GM18511 (cell line): ENCODE results near the gene AFF4.
A peak's percentile ranks its signal among the peaks of the same experiment; 100 is the strongest.
"Not testable (repeated sequence)": the region's sequence is repeated elsewhere in the genome, so short reads cannot be mapped to it uniquely, and the experiment has no call there.

Source experiments
- ATAC-seq: cut with Tn5 transposase; IDR thresholded peaks from one replicate; pipeline ENCODE4 v1.9.1; 2021; ENCODE audit warnings: mild to moderate bottlenecking, moderate library complexity; ENCODE audit not compliant: unreplicated experiment

The AFF4 gene, protein sequence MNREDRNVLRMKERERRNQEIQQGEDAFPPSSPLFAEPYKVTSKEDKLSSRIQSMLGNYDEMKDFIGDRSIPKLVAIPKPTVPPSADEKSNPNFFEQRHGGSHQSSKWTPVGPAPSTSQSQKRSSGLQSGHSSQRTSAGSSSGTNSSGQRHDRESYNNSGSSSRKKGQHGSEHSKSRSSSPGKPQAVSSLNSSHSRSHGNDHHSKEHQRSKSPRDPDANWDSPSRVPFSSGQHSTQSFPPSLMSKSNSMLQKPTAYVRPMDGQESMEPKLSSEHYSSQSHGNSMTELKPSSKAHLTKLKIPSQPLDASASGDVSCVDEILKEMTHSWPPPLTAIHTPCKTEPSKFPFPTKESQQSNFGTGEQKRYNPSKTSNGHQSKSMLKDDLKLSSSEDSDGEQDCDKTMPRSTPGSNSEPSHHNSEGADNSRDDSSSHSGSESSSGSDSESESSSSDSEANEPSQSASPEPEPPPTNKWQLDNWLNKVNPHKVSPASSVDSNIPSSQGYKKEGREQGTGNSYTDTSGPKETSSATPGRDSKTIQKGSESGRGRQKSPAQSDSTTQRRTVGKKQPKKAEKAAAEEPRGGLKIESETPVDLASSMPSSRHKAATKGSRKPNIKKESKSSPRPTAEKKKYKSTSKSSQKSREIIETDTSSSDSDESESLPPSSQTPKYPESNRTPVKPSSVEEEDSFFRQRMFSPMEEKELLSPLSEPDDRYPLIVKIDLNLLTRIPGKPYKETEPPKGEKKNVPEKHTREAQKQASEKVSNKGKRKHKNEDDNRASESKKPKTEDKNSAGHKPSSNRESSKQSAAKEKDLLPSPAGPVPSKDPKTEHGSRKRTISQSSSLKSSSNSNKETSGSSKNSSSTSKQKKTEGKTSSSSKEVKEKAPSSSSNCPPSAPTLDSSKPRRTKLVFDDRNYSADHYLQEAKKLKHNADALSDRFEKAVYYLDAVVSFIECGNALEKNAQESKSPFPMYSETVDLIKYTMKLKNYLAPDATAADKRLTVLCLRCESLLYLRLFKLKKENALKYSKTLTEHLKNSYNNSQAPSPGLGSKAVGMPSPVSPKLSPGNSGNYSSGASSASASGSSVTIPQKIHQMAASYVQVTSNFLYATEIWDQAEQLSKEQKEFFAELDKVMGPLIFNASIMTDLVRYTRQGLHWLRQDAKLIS

DNA sequence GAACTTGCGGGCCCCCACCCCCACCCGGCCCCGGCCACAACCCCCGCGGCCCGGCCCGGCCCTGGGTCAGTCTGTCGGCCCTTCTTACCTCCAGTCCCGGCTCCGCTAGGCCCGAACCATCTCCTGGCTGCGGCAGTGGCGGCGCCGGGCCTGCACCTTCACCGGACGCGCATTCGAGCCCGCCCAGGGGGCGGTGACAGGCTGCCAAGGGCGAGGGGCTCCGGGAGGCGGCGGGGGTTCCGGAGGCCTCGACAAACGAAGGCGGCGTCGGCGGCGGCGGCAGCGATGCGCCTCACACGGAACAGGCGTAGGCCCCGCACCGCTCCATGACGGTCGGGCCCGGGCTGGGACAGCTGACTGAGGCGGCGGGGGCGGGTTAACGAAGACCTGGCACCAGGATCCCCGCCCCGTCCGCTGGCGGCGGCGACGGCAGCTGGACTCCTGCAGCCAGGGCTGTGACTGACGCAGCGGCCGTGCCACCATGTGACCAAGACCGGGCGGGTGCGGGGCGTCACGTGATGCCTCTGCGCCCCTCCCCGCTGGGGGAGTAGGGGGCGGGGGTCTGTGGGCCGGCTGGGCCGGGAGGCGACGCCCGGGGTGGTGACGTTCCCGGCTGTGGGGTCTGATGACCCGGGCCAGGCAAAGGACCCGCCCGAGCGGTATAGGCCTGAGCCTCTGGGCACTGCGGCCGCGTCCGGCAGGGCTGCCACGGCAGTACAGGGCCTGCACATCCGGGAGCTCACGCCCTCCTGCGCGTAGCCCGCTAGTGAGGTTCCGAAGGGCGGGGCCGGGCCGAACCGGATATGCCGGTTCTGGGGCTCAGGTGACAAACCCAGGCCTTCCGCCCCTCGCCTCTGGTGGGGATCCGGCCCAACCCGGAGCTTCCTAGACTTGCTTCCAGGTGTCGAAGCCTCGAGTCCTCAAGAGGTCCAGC lies at the start of gene AFF4:
AFF4 (minus strand) TSS at position 464 of the 934 bp plus-strand sequence. CDS start 26,445 bp downstream, outside the sequence.
- ATAC-seq: peak; percentile 94

DNA sequence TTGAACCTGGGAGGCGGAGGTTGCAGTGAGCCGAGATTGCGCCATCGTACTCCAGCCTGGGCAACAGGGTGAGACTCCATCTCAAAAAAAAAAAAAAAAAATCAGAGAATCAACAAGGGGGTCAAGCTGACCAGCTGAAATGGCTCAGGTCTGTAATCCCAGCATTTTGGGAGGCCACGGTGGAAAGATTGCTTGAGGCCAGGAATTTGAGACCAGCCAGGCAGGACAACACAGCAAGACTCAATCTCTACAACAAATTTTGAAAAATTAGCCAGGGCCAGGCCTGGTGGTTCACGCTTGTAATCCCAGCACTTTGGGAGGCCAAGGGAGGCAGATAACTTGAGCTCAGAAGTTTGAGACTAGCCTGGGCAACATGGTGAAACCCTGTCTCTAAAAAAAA lies 45.0 kb upstream of the AFF4 start:
- ATAC-seq: not testable (repeated sequence)

DNA sequence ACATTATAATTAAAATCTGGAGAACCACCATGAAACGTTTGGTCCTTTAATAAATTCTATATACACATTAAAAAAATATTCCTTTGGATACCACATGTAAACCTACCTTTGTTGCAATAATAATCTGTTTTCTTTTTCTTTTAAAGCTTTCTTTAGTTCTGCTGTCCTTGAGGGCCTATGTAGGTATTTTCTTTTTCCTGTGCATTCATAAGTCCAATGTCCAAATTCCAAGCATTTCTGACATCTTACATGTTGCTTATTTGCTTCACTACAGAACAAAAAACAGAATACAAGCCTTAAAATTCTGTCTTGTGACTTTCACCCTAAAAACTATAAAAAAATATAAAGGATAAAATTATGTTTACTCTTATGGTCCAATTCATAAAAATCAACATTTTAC lies 43.2 kb upstream of the AFF4 start:
- no peak for ATAC-seq

DNA sequence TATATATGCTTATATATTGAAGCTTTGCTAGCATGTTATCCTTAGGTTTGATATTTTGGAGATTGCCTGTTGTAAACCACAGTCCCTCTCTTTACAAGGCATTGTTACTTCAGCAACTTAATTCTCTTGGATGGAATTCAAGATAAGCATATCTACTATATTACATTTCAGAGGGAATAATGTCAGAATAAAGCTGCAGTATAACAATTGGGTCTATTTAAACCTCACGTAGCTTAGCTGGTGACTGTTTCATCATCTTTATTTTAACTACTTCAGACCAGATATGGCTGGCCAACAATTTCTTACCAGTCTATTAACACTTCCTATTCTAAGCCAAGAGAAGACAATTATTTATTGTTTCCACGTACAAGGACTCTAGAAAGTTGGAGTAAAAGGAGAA lies 35.8 kb upstream of the AFF4 start:
- ATAC-seq: no peak

DNA sequence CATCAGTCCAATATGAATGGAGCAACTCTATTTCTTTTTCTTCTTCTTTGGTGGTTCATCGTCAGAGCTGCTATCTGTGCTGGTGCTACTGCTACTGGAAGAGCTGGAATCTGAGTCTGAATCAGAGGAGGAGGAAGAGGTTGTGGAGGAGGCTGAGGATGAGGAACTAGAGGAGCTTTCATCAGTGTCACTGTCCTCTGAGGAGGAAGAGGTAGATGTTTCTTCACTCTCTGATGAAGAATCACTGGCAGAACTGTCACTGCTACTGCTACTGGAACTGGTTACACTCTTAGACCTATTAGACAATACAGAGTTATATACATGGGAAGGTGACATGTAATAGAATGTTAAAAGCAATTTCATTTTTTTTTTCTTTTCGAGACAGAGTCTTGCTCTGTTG lies 35.1 kb upstream of the AFF4 start:
- no peak for ATAC-seq

DNA sequence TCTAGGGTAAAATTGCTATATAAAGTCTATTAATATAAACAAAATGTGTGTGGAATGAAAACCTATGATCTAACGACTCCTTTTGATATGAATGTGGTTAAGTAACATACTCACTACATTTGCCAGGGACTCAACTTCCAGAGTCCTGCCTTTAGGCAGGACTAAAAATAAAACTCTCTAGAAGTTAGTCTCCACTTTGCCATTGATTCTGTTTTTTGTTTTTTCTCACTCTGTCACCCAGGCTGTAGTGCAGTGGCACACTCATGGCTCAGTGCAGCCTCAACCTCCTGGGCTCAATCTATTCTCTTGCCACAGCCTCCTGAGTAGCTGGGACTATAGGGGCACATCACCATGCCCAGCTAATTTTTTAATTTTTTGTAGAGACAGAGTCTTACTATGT lies 32.9 kb upstream of the AFF4 start:
- ATAC-seq: no peak

DNA sequence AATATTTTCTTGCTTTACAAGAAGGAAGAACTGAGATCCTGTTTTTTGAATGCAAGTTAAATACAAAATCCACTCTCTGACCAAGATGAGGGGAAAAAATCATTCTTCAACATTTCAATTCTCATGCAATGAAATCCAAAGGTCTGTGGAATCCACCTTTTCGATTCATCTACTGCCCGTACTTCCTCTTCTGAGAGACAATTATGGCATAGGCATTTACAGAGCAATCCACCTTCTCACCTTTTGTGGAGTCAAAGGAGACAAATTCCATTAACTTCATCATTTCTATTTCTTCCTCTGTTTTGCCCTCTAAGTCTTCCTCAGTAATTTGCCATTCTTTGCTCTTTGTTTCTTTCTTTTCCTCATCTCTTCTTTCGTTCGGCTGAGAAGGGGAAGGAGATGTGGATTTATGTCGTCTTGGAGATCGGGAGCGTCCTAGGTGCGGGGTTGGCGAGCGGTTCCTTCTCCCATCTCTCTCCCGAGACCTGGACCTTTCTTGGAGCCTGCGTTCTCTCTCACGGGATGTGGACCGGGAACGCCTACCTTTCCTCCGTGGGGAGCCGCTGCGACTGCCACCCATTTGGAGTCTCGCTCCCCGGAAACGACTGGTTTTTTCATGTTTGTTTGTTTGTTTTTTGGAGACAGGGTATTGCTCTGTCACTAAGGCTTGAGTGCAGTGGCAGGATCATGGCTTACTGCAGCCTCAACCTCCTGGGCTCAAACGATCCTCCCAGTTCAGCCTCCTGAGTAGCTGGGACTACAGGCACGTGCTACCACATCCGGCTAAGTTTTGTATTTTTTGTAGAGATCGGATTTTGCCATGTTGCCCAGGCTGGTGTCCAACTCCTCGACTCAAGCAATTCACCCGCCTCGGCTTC lies 24.3 kb upstream of the AFF4 start:
- no peak for ATAC-seq

DNA sequence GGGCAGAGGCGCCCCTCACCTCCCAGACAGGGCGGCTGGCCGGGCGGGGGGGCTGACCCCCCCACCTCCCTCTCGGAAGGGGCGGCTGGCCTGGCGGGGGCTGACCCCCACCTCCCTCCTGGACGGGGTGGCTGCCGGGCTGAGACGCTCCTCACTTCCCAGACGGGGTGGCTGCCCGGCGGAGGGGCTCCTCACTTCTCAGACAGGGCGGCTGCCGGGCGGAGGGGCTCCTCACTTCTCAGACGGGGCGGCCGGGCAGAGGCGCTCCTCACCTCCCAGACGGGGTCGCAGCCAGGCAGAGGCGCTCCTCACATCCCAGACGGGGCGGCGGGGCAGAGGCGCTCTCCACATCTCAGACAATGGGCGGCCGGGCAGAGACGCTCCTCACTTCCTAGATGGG lies 19.5 kb upstream of the AFF4 start:
- ATAC-seq: not testable (repeated sequence)

DNA sequence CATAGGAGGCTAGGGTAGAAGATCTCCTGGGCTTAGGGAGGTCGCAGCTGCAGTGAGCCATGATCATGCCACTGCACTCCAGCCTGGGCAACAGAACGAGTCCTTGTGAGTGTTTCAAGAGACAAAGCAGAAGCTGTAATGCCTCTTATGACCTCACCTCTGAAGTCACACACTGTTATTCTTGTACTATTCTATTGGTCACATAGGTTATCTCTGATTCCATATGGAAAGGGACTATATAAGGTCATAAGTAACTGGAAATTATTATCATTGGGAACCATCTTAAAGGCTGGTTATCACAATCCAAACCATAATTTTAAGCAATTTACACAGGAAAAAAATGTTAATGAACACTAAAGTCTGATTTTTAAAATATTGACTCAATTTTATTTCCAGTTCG lies 17.9 kb upstream of the AFF4 start:
- no peak for ATAC-seq

DNA sequence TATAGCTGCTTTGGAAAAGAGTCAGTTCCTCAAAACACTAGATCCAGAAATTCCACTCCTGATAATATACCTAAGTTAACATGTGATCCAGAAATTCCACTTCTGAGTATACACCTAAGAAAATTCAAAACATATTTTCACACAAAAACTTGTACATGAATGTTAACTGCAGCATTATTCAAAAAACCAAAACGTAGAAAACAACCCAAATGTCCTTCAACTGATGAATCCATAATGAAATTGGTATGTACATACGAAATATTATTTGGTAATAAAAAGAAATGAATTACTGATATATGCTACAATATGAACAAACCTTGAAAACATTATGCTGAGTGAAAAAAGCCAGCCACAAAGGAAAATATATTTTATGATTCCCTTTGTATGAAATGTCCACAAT lies 16.5 kb upstream of the AFF4 start:
- ATAC-seq: no peak

DNA sequence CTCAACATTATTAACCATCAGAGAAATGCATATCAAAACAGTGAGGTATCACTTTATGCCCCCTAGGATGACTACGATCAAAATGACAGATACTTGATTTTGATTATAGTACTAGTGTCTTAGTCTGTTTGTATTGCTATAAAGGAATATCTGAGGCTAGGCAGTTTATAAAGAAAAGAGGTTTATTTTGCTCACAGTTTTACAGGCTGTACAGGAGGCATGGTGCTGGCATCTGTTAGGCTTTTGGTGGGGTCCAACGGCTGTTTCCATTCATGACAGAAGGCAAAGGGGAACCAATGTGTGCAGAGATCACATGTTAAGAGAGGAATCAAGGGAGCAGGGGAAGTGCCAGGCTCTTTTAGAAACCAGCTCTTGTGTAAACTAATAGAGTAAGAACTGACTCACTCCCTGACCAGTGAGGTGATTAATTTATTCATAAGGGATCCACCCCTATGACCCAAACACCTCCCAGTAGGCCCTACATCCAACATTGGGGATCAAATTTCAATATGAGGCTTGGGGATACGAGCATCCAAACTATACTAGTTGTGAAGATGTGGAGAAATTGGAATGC lies 16.0 kb upstream of the AFF4 start:
- ATAC-seq: no peak

DNA sequence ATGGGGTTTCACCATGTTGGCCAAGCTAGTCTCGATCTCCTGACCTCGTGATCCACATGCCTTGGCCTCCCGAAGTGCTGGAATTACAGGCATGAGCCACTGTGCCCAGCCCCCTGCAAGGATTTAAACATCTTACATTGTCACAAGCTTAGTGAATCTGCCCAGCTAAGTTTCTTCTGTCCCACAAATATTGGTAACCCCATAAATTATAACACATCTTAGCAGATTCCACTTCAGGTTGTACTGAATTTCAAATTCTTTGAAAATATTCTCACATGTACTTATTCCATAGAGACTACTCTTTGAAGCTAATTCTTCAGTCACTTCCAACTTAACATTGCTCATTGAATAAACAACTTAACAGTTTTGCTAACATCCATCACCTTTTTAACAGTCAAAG lies 13.4 kb upstream of the AFF4 start:
- ATAC-seq: no peak

DNA sequence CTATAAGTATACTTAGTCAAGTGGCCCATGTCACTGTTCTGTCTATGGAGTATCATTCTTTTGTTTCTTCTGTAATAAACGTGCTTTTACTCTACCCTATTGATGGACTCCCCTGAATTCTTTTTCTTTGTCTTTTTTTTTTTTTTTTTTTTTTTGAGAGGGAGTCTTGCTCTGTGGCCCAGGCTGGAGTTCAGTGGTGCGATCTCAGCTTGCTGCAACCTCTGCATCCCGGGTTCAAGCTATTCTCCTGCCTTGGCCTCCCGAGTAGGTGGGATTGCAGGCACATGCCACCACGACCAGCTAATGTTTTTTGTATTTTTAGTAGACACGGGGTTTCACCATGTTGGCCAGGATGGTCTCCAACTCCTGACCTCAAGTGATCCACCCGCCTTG lies 9.0 kb upstream of the AFF4 start:
- not testable (repeated sequence) for ATAC-seq

DNA sequence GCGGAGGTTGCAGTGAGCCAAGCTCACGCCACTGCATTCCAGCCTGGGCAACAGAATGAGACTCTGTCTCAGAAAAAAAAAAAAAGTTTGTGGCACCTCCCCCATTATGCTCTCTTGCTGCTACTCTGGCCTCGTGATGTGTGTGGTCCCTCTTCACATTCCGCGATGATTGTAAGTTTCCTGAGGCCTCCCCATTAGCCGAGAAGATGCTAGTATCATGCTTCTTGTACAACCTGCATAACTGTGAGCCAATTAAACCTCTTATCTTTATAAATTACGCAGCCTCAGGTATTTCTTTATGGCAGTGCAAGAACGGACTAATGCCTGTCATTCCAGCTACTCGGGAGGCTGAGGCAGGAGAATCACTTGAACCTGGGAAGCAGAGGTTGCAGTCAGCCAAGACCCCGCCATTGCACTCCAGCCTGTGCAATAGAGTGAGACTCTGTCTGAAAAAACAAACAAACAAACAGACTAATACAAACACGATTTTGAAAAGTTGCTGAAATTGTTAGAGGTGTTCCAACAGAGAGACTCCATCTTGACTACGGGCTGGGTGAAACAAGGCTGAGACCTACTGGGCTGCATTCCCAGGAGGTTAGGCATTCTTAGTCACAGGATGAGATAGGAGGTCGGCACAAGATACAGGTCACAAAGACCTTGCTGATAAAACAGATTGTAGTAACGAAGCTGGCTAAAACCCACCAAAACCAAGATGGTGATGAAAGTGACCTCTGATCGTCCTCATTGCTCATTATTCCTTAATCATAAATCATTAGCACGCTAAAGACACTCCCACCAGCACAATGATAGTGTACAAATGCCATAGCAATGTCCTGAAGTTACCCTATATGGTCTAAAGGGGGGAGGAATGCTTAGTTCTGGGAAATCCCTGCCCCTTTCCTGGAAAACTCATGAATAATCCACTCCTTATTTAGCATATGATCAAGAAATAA lies 8.3 kb upstream of the AFF4 start:
- ATAC-seq: no peak

DNA sequence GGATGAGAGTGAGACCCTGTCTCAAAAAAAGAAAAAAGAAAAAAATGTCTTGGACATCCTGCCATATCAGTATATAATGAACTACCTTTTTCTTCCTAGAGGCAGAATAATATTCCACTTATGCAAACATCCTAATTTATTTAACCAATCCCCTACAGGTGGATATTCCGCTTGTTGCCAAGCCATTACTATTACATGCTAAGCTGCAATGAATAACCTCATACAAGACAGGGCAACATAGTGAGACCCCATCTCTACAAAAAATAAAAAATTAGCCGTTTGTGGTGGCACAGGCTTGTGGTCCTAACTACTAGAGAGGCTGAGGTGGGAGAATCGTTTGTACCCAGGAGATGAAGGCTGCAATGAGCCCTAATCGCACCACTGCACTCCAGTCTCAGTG lies 1.7 kb upstream of the AFF4 start:
- no peak for ATAC-seq

DNA sequence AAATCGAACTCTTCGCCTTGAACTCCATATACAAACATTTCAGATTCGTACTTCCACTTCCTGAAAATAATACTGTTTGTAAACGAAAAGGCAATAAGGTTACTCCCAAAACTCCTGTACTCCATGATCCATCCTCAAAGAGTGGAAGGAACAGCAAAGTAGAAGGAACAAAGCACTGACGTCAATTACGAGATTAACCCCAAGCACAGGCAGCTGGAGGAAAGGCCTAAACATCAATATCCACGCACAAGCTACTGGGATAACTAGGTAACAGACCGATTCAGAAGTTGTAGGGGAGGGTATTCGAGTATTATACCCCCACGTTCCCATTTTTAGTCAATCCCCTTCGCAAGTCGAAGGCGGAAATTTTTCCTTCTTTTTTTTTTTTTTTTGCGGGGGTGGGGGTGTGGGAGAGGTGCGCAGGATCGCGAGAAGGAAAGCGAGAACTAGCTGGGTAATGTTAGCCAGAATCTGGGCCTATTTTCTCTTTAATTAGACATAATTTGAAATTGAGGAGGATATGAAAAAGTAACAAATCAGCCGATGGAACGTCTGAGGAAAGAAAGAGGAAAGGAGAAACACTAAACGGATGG lies 909 bp downstream of the AFF4 start:
- ATAC-seq: no peak

DNA sequence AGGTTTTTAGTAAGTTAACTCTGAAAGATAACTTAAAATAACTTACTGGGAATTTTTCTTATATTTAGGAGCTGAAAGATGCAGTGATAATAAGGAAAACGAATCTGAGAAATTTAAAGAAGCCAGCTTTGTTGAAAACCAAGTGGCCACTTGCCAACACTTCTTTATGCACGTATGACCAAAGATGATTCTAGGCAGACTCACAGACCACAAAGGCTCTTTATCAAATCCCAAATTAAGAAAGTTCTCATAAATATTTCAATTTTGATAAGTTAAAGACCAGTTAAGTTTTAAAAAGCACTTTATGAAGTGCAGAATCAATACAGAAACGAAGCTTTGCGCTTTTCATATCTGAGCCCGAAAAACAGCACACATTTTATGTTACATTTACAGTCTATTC lies 1.5 kb downstream of the AFF4 start:
- no peak for ATAC-seq
